ENCODE data around the gene IL10RB.

IL10RB gene

DNA sequence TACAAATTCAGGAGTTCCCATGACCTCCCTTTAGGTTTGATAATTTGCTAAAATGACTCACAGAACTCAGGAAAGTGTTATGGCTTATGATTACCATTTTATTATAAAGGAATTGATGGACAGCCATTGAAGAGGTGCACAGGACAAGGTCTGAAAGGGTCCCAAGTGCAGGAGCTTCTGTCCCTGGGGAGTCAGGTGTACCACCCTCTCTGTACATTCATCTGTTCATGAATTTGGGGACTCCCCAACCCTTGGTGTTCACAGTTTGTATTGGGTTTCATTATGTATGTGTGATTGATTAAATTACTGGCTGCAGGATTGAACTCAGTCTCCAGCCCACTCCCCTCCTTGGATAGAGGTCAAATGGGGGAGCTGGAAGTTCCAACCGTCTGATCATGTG is 10.8 kb upstream of the IL10RB start:
- WGBS, 2 experiments (ENCODE audit: insufficient coverage in 2 of 2), result no CpG with 5 or more reads among the region's 1 CpG
- Histone ChIP-seq H3K4me3 (ENCODE audit: extremely low read depth, insufficient read depth, low read length, poor library complexity, severe bottlenecking) (no peak overlapping the region), H3K36me3 (ENCODE audit: control insufficient read depth, insufficient read depth, low read length) (peaks cover 73% of the 10 kb centered on the region), H3K9me3 (ENCODE audit: control insufficient read depth, low read length) (peaks cover 8% of the 10 kb centered on the region), H3K27ac (ENCODE audit: low read depth, low read length, severe bottlenecking) (no peak overlapping the region), H3K4me1 (ENCODE audit: control insufficient read depth, insufficient read depth, low read length, poor library complexity, severe bottlenecking) (no peaks in the 10 kb centered on the region)

DNA sequence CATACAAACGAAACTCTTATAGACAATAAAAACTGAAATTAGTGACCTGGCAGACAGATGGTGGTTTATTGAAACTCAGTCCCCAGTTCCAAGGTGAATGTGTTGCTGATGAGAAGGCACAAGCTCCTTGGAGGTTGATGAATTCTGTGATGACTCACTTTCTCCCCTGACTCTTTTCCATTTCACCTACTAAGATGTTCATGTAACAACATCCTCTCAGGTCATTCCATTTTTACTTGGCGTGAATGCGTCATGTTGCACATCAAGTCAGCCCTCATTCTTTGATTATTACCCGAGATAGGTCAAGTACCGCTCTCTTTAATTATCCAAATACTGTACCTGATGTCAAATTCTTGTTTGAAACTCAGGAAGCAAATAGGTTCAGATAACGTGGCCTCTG is 10.1 kb upstream of the IL10RB start:
- peaks cover 8% of the 10 kb centered on the region for H3K9me3 ChIP-seq (ENCODE audit: control insufficient read depth, low read length)
- H3K36me3 ChIP-seq (ENCODE audit: control insufficient read depth, insufficient read depth, low read length), result peaks cover 66% of the 10 kb centered on the region
- H3K4me3 ChIP-seq (ENCODE audit: extremely low read depth, insufficient read depth, low read length, poor library complexity, severe bottlenecking), result no peak overlapping the region
- H3K4me1 ChIP-seq (ENCODE audit: control insufficient read depth, insufficient read depth, low read length, poor library complexity, severe bottlenecking), result no peaks in the 10 kb centered on the region
- H3K27ac ChIP-seq (ENCODE audit: low read depth, low read length, severe bottlenecking), result no peak overlapping the region
- 93 to 96% methylated on average over 3 to 4 of the region's 6 CpGs for WGBS, 2 experiments (ENCODE audit: insufficient coverage in 2 of 2)

DNA sequence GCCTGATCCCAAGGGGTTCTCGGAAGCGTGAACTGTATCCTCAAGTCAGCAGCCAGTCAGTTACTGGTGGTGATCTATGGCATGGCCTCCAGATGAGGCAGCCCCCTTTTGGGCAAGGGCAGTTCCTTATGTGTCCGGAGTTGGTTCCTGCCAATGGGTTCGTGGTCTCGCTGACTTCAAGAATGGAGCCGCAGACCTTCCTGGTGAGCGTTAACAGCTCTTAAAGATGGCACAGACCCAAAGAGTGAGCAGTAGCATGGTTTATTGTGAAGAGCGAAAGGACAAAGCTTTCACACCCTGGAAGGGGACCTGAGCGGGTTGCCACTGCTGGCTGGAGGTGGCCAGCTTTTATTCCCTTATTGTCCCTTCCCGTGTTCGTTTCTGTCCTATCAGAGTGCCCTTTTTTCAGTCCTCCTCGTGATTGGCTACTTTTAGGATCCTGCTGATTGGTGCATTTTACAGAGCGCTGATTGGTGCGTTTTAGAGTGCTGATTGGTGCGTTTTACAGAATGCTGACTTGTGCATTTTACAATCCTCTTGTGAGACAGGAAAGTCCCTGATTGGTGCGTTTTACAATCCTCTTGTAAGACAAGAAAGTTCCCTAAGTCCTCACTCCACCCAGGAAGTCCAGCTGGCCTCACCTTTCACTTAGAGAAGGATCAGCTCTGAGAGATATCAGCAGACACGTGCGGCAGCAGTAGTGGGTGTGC is 8.9 kb upstream of the IL10RB start:
- peaks cover 59% of the 10 kb centered on the region for H3K36me3 ChIP-seq (ENCODE audit: control insufficient read depth, insufficient read depth, low read length)
- 94 to 97% methylated on average over 18 of the region's 18 CpGs for WGBS, 2 experiments (ENCODE audit: insufficient coverage in 2 of 2)
- no peak overlapping the region for H3K27ac ChIP-seq (ENCODE audit: low read depth, low read length, severe bottlenecking)

DNA sequence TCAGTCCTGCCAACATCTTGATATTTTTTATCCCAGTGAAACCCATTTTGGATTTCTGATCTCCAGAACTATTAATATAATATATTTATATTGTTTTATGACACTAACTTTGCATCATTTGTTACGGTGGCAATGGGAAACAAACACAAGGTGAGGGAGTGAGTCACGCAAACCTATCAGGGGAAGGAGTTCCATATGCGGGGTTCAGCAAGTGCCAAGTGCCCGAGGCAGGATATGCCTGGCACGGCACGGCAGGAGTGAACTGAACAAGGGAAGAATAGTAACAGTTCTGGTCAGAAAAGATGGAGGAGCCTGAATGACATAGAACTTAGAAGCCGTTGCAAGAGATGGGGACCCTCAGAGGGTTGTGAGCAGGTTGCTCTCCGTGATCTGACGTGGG is 7.7 kb upstream of the IL10RB start:
- WGBS, 2 experiments (ENCODE audit: insufficient coverage in 2 of 2), result 92 to 94% methylated on average over 9 of the region's 9 CpGs
- H3K4me1 ChIP-seq (ENCODE audit: control insufficient read depth, insufficient read depth, low read length, poor library complexity, severe bottlenecking), result no peaks in the 10 kb centered on the region
- H3K4me3 ChIP-seq (ENCODE audit: extremely low read depth, insufficient read depth, low read length, poor library complexity, severe bottlenecking), result no peak overlapping the region
- peaks cover 8% of the 10 kb centered on the region for H3K9me3 ChIP-seq (ENCODE audit: control insufficient read depth, low read length)
- peaks cover 58% of the 10 kb centered on the region for H3K36me3 ChIP-seq (ENCODE audit: control insufficient read depth, insufficient read depth, low read length)
- no peak overlapping the region for H3K27ac ChIP-seq (ENCODE audit: low read depth, low read length, severe bottlenecking)

More for the DNA sequence above, 8.9 kb upstream of the IL10RB start:
- Histone ChIP-seq H3K4me1 (ENCODE audit: control insufficient read depth, insufficient read depth, low read length, poor library complexity, severe bottlenecking) (no peaks in the 10 kb centered on the region), H3K4me3 (ENCODE audit: extremely low read depth, insufficient read depth, low read length, poor library complexity, severe bottlenecking) (no peak overlapping the region), H3K9me3 (ENCODE audit: control insufficient read depth, low read length) (peaks cover 8% of the 10 kb centered on the region)

DNA sequence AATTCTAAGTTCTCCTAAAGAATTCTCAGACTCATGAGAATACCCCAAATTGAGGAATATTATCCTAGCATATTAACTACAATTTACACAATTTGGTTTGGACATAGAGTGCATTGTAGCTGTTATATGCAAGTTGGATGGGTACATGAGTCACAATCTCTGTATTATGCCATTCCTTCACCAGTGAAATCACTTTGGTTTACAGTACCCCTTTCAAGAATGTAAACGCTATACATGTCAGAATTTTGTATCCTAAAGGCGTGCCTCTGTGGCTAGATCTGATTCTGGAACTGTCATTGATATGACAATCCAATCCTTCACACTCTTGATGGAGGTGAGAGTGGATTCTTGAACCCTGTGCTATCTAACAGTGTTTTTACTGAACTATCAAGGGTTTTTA is 6.7 kb upstream of the IL10RB start:
- Histone ChIP-seq H3K27ac (ENCODE audit: low read depth, low read length, severe bottlenecking) (no peak overlapping the region), H3K4me3 (ENCODE audit: extremely low read depth, insufficient read depth, low read length, poor library complexity, severe bottlenecking) (no peak overlapping the region), H3K9me3 (ENCODE audit: control insufficient read depth, low read length) (peaks cover 8% of the 10 kb centered on the region), H3K36me3 (ENCODE audit: control insufficient read depth, insufficient read depth, low read length) (peaks cover 56% of the 10 kb centered on the region), H3K4me1 (ENCODE audit: control insufficient read depth, insufficient read depth, low read length, poor library complexity, severe bottlenecking) (no peaks in the 10 kb centered on the region)
- WGBS, 2 experiments (ENCODE audit: insufficient coverage in 2 of 2), result 100% methylated on average over 1 of the region's 2 CpGs

DNA sequence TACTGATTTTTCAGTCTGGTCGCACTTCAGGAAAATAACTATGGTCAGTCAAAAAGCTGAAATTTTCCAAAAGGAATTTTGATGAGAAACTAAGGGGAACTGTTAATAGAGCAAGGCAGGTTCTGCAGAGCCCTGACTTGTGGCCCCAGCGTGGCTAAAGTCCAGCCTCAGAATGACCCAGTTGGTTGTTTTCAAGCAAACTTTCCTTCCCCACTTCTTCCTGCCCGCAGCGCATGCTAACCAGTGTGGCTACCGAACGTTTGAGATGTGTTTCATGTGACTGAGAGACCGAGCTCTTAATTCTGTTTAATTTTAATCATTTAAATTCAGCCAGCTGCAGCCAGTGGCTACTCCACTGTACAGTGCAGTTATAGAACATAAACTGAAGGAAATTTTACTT is 6.2 kb upstream of the IL10RB start:
- peaks cover 51% of the 10 kb centered on the region for H3K36me3 ChIP-seq (ENCODE audit: control insufficient read depth, insufficient read depth, low read length)
- peaks cover 8% of the 10 kb centered on the region for H3K9me3 ChIP-seq (ENCODE audit: control insufficient read depth, low read length)
- H3K4me1 ChIP-seq (ENCODE audit: control insufficient read depth, insufficient read depth, low read length, poor library complexity, severe bottlenecking), result no peaks in the 10 kb centered on the region
- 92% methylated on average over 4 to 7 of the region's 7 CpGs for WGBS, 2 experiments (ENCODE audit: insufficient coverage in 2 of 2)
- no peak overlapping the region for H3K4me3 ChIP-seq (ENCODE audit: extremely low read depth, insufficient read depth, low read length, poor library complexity, severe bottlenecking)
- H3K27ac ChIP-seq (ENCODE audit: low read depth, low read length, severe bottlenecking), result no peak overlapping the region

DNA sequence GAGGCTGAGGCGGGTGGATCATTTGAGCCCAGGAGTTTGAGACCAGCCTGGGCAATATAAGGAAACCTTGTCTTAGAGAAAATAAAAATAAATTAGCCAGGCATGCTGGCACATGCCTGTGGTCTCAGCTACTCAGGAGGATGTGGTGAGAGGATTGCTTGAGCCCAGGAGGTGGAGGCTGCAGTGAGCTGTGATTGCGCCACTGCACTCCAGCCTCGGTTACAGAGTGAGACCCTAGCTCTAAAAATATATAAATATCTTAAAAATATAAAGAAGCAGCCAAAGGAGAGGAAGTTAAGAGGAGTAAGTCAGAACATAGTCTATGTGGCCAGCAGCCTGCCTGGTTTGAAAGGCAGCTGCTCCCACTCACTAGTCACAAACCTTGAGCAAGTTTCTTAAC is 4.5 kb upstream of the IL10RB start:
- peaks cover 8% of the 10 kb centered on the region for H3K9me3 ChIP-seq (ENCODE audit: control insufficient read depth, low read length)
- H3K27ac ChIP-seq (ENCODE audit: low read depth, low read length, severe bottlenecking), result no peak overlapping the region
- peaks cover 35% of the 10 kb centered on the region for H3K36me3 ChIP-seq (ENCODE audit: control insufficient read depth, insufficient read depth, low read length)
- WGBS, 2 experiments (ENCODE audit: insufficient coverage in 2 of 2), result 67 to 89% methylated on average over 1 of the region's 3 CpGs
- no peaks in the 10 kb centered on the region for H3K4me1 ChIP-seq (ENCODE audit: control insufficient read depth, insufficient read depth, low read length, poor library complexity, severe bottlenecking)
- no peak overlapping the region for H3K4me3 ChIP-seq (ENCODE audit: extremely low read depth, insufficient read depth, low read length, poor library complexity, severe bottlenecking)

DNA sequence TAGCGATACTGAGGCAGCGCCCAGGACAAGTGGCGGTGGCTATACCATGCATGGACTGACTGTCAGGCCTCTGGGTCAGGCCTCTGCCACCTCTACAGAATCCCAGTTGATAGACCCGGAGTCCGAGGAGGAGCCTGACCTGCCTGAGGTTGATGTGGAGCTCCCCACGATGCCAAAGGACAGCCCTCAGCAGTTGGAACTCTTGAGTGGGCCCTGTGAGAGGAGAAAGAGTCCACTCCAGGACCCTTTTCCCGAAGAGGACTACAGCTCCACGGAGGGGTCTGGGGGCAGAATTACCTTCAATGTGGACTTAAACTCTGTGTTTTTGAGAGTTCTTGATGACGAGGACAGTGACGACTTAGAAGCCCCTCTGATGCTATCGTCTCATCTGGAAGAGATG is 3.2 kb upstream of the IL10RB start:
- WGBS, 2 experiments (ENCODE audit: insufficient coverage in 2 of 2), result 94 to 96% methylated on average over 11 of the region's 11 CpGs
- Histone ChIP-seq H3K27ac (ENCODE audit: low read depth, low read length, severe bottlenecking) (no peak overlapping the region), H3K9me3 (ENCODE audit: control insufficient read depth, low read length) (no peaks in the 10 kb centered on the region), H3K4me3 (ENCODE audit: extremely low read depth, insufficient read depth, low read length, poor library complexity, severe bottlenecking) (no peak overlapping the region), H3K4me1 (ENCODE audit: control insufficient read depth, insufficient read depth, low read length, poor library complexity, severe bottlenecking) (peaks cover 4% of the 10 kb centered on the region), H3K36me3 (ENCODE audit: control insufficient read depth, insufficient read depth, low read length) (peaks cover 24% of the 10 kb centered on the region)

DNA sequence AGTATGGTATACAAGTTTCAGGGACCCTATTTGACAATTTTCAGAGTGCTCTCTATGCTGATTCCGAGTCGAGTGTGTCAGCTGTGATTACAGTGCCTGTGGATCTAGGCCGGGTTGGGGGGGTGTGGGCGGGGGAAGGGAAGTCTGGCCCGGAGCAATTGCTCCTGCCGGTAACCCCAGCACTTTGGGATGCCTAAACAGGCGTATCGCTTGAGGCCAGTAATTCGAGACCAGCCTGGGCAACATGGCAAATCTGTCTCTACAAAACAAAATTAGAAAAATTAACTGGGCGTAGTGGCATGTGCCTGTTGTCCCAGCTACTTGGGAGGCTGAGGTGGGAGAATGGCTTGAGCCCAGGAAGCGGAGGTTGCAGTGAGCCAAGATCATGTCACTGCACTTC is 1.6 kb upstream of the IL10RB start:
- no peak overlapping the region for H3K27ac ChIP-seq (ENCODE audit: low read depth, low read length, severe bottlenecking)
- whole genome bisulfite sequencing, 2 experiments (ENCODE audit: insufficient coverage in 2 of 2), result 76 to 86% methylated on average over 11 of the region's 11 CpGs
- peaks cover 4% of the 10 kb centered on the region for H3K4me1 ChIP-seq (ENCODE audit: control insufficient read depth, insufficient read depth, low read length, poor library complexity, severe bottlenecking)
- no peak overlapping the region for H3K4me3 ChIP-seq (ENCODE audit: extremely low read depth, insufficient read depth, low read length, poor library complexity, severe bottlenecking)
- H3K9me3 ChIP-seq (ENCODE audit: control insufficient read depth, low read length), result no peaks in the 10 kb centered on the region
- H3K36me3 ChIP-seq (ENCODE audit: control insufficient read depth, insufficient read depth, low read length), result peaks cover 24% of the 10 kb centered on the region

DNA sequence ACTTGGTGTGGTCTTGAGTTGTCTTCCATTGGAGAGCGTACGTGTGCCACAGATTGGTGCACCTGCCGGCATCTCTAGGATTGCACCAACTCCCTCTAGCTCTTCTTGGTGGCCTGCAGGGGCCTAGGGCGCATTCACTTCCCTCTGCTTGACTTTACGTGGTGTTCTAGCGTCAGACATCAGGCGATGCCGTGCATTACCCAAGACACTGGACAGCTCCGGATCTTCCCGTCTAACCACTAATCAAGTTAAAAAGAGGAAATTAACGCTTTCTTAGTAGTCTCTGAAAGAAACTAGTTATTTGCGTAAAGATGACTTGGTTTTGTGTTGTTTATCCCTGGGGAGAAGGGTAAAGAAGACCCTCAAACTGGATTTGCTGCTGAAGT is 510 bp upstream of the IL10RB start:
- peaks cover 28% of the 10 kb centered on the region for H3K36me3 ChIP-seq (ENCODE audit: control insufficient read depth, insufficient read depth, low read length)
- 75% methylated on average over 10 to 12 of the region's 12 CpGs for WGBS, 2 experiments (ENCODE audit: insufficient coverage in 2 of 2)
- peak overlapping the region; percentile 59 for H3K4me3 ChIP-seq (ENCODE audit: extremely low read depth, insufficient read depth, low read length, poor library complexity, severe bottlenecking)
- no peak overlapping the region for H3K27ac ChIP-seq (ENCODE audit: low read depth, low read length, severe bottlenecking)
- peaks cover 4% of the 10 kb centered on the region for H3K4me1 ChIP-seq (ENCODE audit: control insufficient read depth, insufficient read depth, low read length, poor library complexity, severe bottlenecking)
- no peaks in the 10 kb centered on the region for H3K9me3 ChIP-seq (ENCODE audit: control insufficient read depth, low read length)

DNA sequence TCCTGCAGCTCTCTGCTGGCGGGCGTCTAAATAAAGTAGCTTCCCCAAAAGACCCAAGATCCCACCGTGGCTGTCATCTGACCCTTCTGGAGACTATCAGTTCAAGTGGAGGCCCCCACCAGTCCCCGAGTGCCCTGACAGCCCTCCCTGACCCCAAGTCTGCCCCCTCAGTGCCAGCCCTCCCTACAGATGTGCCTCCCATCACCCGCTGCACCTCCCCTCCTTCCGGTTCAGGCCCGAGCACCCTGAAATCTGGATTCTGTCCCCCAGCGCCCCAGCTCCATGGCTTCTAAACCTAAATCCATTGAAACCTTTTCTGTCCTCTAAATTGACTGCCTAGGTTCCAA is 595 bp downstream of the IL10RB start:
- Histone ChIP-seq H3K4me3 (ENCODE audit: extremely low read depth, insufficient read depth, low read length, poor library complexity, severe bottlenecking) (peak overlapping the region; percentile 59), H3K36me3 (ENCODE audit: control insufficient read depth, insufficient read depth, low read length) (peaks cover 28% of the 10 kb centered on the region), H3K9me3 (ENCODE audit: control insufficient read depth, low read length) (no peaks in the 10 kb centered on the region), H3K4me1 (ENCODE audit: control insufficient read depth, insufficient read depth, low read length, poor library complexity, severe bottlenecking) (peaks cover 4% of the 10 kb centered on the region), H3K27ac (ENCODE audit: low read depth, low read length, severe bottlenecking) (no peak overlapping the region)
- WGBS, 2 experiments (ENCODE audit: insufficient coverage in 2 of 2), result 44 to 53% methylated on average over 5 to 8 of the region's 8 CpGs

All from mesodermal cell (in vitro differentiated cells).